MM.1S (cell line): ENCODE data around the gene LGR5.

Experiments used
- CTCF ChIP-seq: fragments of 300-600 bp; sonication (generic); IDR thresholded peaks from 2 replicates; pipeline ENCODE4 v1.5.1; 2016; ENCODE audit warnings: antibody characterized with exemption, low read length, mixed read lengths
- EZH2 ChIP-seq: fragments of 300-600 bp; sonication (generic); optimal IDR thresholded peaks from 2 replicates; pipeline ENCODE3; 2017; ENCODE audit warnings: low read depth, mild to moderate bottlenecking, antibody characterized with exemption, low read length, mixed read lengths

DNA sequence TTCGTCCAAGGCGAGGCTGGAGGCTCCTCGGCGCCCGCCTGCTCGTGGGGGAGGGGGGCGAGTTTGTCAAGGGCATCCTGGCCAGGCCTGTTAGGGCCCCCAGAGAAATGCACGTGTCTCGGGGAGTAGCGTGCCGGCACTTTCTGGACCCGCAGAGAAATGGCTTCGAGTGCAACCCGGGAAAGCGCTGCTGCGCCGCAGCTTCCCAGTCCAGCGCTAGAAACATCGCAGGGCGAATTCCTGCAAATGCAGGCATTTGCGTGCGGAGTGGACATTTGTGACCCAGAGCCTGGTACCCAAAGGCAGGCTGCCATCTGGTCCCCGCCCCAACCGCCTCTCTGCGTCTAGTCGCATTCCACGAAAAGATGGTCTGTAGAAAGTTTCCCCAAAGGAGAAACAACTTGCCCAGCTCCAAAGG, 756 bp downstream of the LGR5 start:
- TF ChIP-seq CTCF, result no peak
- TF ChIP-seq EZH2, result no peak
